Measurements from ENCODE around the gene PDSS2. TPM values are rescaled to one million over a fixed set of nuclear protein-coding genes. Genes with fewer than 3 reads are reported as not detected.
A peak's percentile ranks its signal among the peaks of the same experiment; 100 is the strongest.

Gene PDSS2
- total and polyA plus RNA-seq, 12 donors = 6.4 to 39.8 (median 27.6) TPM

- no peaks in the 10 kb centered on the region for H3K9me3 ChIP-seq (replicated peaks in 1 of 3)
- H3K4me3 ChIP-seq = no peak overlapping the region
- peaks cover 0 to 11% of the 10 kb centered on the region in 2 donors for H3K4me1 ChIP-seq (replicated peaks in 1 of 2)
- no peak for DNase-seq
- H3K27ac ChIP-seq = no peak overlapping the region
- intact Hi-C loops (cut with DNase I) = no loop called here
- 0 to 93% (median 0%) methylated on average over 1 of the region's 1 CpG for WGBS, 4 donors
- H3K36me3 ChIP-seq (replicated peaks in 1 of 2) = no peaks in the 10 kb centered on the region
- H3K27me3 ChIP-seq = no peaks in the 10 kb centered on the region
- TF ChIP-seq CTCF (IDR thresholded peaks at IDR 0.05) (no peak), POLR2A (IDR thresholded peaks at IDR 0.05) (no peak)
Observed at GRCh38 chr6:107439406-107439805, 20.0 kb downstream of the PDSS2 start.

- H3K4me3 ChIP-seq = no peak overlapping the region
- intact Hi-C loops (cut with DNase I) = no loop called here
- no peak for TF ChIP-seq CTCF (IDR thresholded peaks at IDR 0.05)
- TF ChIP-seq POLR2A (IDR thresholded peaks at IDR 0.05) = no peak
- DNase-seq = no peak
- no peaks in the 10 kb centered on the region for H3K36me3 ChIP-seq (replicated peaks in 1 of 2)
- H3K27me3 ChIP-seq = no peaks in the 10 kb centered on the region
- 91 to 95% (median 94%) methylated on average over 5 of the region's 5 CpGs for WGBS, 4 donors
- no peak overlapping the region for H3K27ac ChIP-seq
- peaks cover 0 to 11% of the 10 kb centered on the region in 2 donors for H3K4me1 ChIP-seq (replicated peaks in 1 of 2)
- H3K9me3 ChIP-seq (replicated peaks in 1 of 3) = no peaks in the 10 kb centered on the region
Observed at GRCh38 chr6:107437691-107438090, 21.7 kb downstream of the PDSS2 start.

DNA sequence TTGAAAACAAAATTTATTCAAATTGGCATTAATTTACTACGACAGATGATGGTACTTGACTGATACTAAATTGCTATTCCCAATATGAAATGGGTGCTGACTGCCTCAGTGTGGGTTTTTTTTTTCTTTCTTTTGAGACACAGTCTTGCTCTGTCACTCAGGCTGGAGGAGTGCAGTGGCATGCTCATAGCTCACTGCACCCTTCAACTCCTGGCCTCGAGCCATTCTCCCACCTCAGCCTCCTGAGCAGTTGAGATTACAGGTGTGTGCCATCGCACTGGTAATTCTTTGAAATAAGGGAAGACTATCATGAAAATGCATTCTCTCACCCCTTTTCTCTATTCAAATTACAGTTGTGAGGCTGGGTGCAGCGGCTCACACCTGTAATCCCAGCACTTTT is 22.5 kb downstream of the PDSS2 start:
- peaks cover 0 to 11% of the 10 kb centered on the region in 2 donors for H3K4me1 ChIP-seq (replicated peaks in 1 of 2)
- no peaks in the 10 kb centered on the region for H3K9me3 ChIP-seq (replicated peaks in 1 of 3)
- intact Hi-C loops (cut with DNase I) = no loop called here
- H3K4me3 ChIP-seq = no peak overlapping the region
- H3K27ac ChIP-seq = no peak overlapping the region
- TF ChIP-seq POLR2A (IDR thresholded peaks at IDR 0.05) = no peak
- no peak for TF ChIP-seq CTCF (IDR thresholded peaks at IDR 0.05)
- 88 to 100% (median 96%) methylated on average over 4 of the region's 4 CpGs for WGBS, 4 donors
- H3K27me3 ChIP-seq = no peaks in the 10 kb centered on the region
- no peak for DNase-seq
- H3K36me3 ChIP-seq (replicated peaks in 1 of 2) = no peaks in the 10 kb centered on the region

DNA sequence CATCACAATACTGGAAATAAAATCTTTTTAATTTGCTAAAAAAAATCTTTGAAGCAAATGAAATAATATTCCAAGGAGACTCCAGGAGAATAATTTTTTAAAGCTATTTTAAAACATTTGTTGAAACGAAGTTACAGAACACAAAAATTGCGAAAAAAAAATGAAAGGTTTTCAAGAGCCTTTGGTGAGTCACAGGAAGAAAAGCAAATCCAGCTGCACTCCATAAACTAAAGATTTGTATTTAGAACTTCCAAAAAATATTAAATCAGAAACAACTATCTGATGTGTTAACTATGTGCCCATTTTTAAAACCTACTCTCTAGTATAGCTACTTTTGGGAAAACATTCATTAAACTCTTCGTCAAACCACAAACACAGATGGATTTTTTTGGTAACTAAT is 23.6 kb downstream of the PDSS2 start:
- Histone ChIP-seq H3K27me3 (no peaks in the 10 kb centered on the region), H3K27ac (peak overlapping the region in 1 of 5 donors; percentile 13), H3K9me3 (replicated peaks in 1 of 3) (no peaks in the 10 kb centered on the region), H3K4me1 (replicated peaks in 1 of 2) (peaks cover 0 to 11% of the 10 kb centered on the region in 2 donors), H3K4me3 (no peak overlapping the region), H3K36me3 (replicated peaks in 1 of 2) (no peaks in the 10 kb centered on the region)
- WGBS, 4 donors = 41 to 47% (median 43%) methylated on average over 3 of the region's 3 CpGs
- no peak for DNase-seq
- intact Hi-C loops (cut with DNase I) = no loop called here
- TF ChIP-seq POLR2A (IDR thresholded peaks at IDR 0.05) (no peak), CTCF (IDR thresholded peaks at IDR 0.05) (no peak)
